CD14-positive monocyte (primary cell): Measurements from ENCODE around the gene MST1. TPM values are rescaled to one million over a fixed set of nuclear protein-coding genes. Genes with fewer than 3 reads are reported as not detected.

Source experiments
- DNase-seq, 3 donors: peaks; one replicate each; pipeline ENCODE4 v3.0.0-alpha.2; 2011 to 2022
- H2AFZ ChIP-seq: 2 replicates; pipeline ENCODE4 v1.6.0; 2012; ENCODE audit warnings: mild to moderate bottlenecking, low read depth, low read length, inconsistent platforms; ENCODE audit not compliant: insufficient read depth, poor library complexity, severe bottlenecking
- H3K27ac ChIP-seq, 2 donors: 1 replicate in 1 of 2; 2 replicates in 1 of 2; pipeline ENCODE4 v1.5.1; 2012 to 2013; ENCODE audit warnings: low read length in 2 of 2, control low read depth in 1 of 2, inconsistent platforms in 1 of 2, low read depth in 1 of 2, mild to moderate bottlenecking in 1 of 2
- H3K27me3 ChIP-seq, 2 donors: one replicate each; pipeline versions ENCODE4 v1.6.0 to v1.6.1; 2011 to 2013; ENCODE audit warnings: low read length in 2 of 2; ENCODE audit not compliant: control insufficient read depth in 2 of 2, insufficient read depth in 2 of 2
- H3K36me3 ChIP-seq, 2 donors: replicated peaks in 1 of 2; 1 replicate in 1 of 2; 2 replicates in 1 of 2; pipeline versions ENCODE4 v1.5.1 to v1.6.1; 2012 to 2013; ENCODE audit warnings: low read length in 2 of 2, control low read depth in 1 of 2, inconsistent platforms in 1 of 2, mild to moderate bottlenecking in 1 of 2; ENCODE audit not compliant: insufficient read depth in 2 of 2, control insufficient read depth in 1 of 2
- H3K4me1 ChIP-seq, 2 donors: 1 replicate in 1 of 2; 2 replicates in 1 of 2; pipeline versions ENCODE4 v1.5.1 to v1.6.1; 2012 to 2013; ENCODE audit warnings: low read length in 2 of 2, control low read depth in 1 of 2, inconsistent platforms in 1 of 2, mild to moderate bottlenecking in 1 of 2, moderate library complexity in 1 of 2; ENCODE audit not compliant: insufficient read depth in 2 of 2, control insufficient read depth in 1 of 2
- H3K4me2 ChIP-seq: replicated peaks from 2 replicates; pipeline ENCODE3; 2012; ENCODE audit warnings: low read length, moderate library complexity, mild to moderate bottlenecking; ENCODE audit not compliant: poor library complexity, severe bottlenecking; ENCODE audit errors: extremely low read depth
- H3K4me3 ChIP-seq, 3 experiments: fragments of 200-600 bp in 1 of 3; sonication (generic) in 1 of 3; replicated peaks in 1 of 3; 1 replicate in 2 of 3; 2 replicates in 1 of 3; pipeline ENCODE4 v1.5.1; 2011 to 2013; ENCODE audit warnings: low read length in 3 of 3, mild to moderate bottlenecking in 3 of 3, control low read depth in 2 of 3, low read depth in 2 of 3, inconsistent platforms in 1 of 3, moderate library complexity in 1 of 3
- H3K79me2 ChIP-seq: 2 replicates; pipeline ENCODE4 v1.6.0; 2012; ENCODE audit warnings: mild to moderate bottlenecking, control low read depth, inconsistent platforms, low read length, moderate library complexity; ENCODE audit not compliant: insufficient read depth
- H3K9ac ChIP-seq: 2 replicates; pipeline ENCODE4 v1.6.0; 2017; ENCODE audit warnings: low read length, mild to moderate bottlenecking; ENCODE audit not compliant: insufficient read depth, poor library complexity, severe bottlenecking
- H3K9me3 ChIP-seq, 2 donors: replicated peaks in 1 of 2; 1 replicate in 1 of 2; 2 replicates in 1 of 2; pipeline versions ENCODE4 v1.5.1 to v1.6.1; 2012 to 2013; ENCODE audit warnings: low read length in 2 of 2, control low read depth in 1 of 2; ENCODE audit not compliant: control insufficient read depth in 1 of 2, insufficient read depth in 1 of 2
- H4K20me1 ChIP-seq: 2 replicates; pipeline ENCODE4 v1.6.0; 2012; ENCODE audit warnings: mild to moderate bottlenecking, low read length, control low read depth, moderate library complexity; ENCODE audit not compliant: insufficient read depth
- H3K27ac Mint-ChIP-seq, 7 donors: one replicate each; pipeline ENCODE4 v1.8.0; 2020; ENCODE audit warnings: mild to moderate bottlenecking in 7 of 7, mixed read lengths in 7 of 7, moderate library complexity in 6 of 7, inconsistent platforms in 2 of 7
- H3K27me3 Mint-ChIP-seq, 3 donors: one replicate each; pipeline ENCODE4 v1.8.0; 2021 to 2022; ENCODE audit warnings: low read depth in 3 of 3, mild to moderate bottlenecking in 3 of 3, mixed read lengths in 3 of 3, moderate library complexity in 3 of 3, inconsistent platforms in 1 of 3
- H3K36me3 Mint-ChIP-seq, 2 donors: one replicate each; pipeline ENCODE4 v1.8.0; 2020; ENCODE audit warnings: mixed read lengths in 2 of 2, inconsistent platforms in 1 of 2, mild to moderate bottlenecking in 1 of 2
- H3K4me1 Mint-ChIP-seq: one replicate; pipeline ENCODE4 v1.8.0; 2020; ENCODE audit warnings: mild to moderate bottlenecking, mixed read lengths
- H3K4me3 Mint-ChIP-seq, 2 donors: one replicate each; pipeline ENCODE4 v1.8.0; 2020; ENCODE audit warnings: mild to moderate bottlenecking in 2 of 2, mixed read lengths in 2 of 2, moderate library complexity in 1 of 2
- H3K9me3 Mint-ChIP-seq, 7 donors: one replicate each; pipeline ENCODE4 v1.8.0; 2020 to 2022; ENCODE audit warnings: mixed read lengths in 7 of 7, mild to moderate bottlenecking in 6 of 7, moderate library complexity in 6 of 7, inconsistent platforms in 2 of 7
- CTCF ChIP-seq: fragments of 200-600 bp; IDR thresholded peaks from one replicate; pipeline ENCODE4 v1.8.0; 2022; ENCODE audit warnings: antibody characterized with exemption, mild to moderate bottlenecking
- WGBS: methylation state at CpG from one replicate; pipeline ENCODE4 v1.1.5; 2013; ENCODE audit warnings: missing lambda C conversion rate; ENCODE audit not compliant: insufficient coverage; 5-methylcytosine and 5-hydroxymethylcytosine counted together
- intact Hi-C, 2 donors: fragments of 100-400 bp; cut with micrococcal nuclease; formaldehyde crosslinking; loops; one replicate each; pipeline versions ENCODE4 v1.15.0 to v1.15.1; 2023
- polyA plus RNA-seq, 3 donors: library from polyadenylated mRNA; depleted of rRNA in 1 of 3; unstranded in 2 of 3; stranded (reverse) in 1 of 3; fragments of 300-500 nt in 2 of 3; fragments of >200 nt in 1 of 3; fragmentation: Illumina TruSeq in 2 of 3; gene quantifications; 1 replicate in 2 of 3; 2 replicates in 1 of 3; pipeline ENCODE4 v1.2.3, GENCODE V29; 2012 to 2021

Gene MST1
- polyA plus RNA-seq, 3 donors, result 0.28 to 17.8 TPM; not detected in 1

- no peaks in the 10 kb centered on the region for H3K9me3 ChIP-seq
- Mint-ChIP-seq H3K9me3 (peaks cover 0 to 2% (median 0%) of the 10 kb centered on the region in 7 donors), H3K27me3 (peaks cover 0 to 10% (median 3%) of the 10 kb centered on the region in 3 donors), H3K36me3 (no peaks in the 10 kb centered on the region), H3K4me3 (no peak overlapping the region), H3K4me1 (no peaks in the 10 kb centered on the region), H3K27ac (no peak overlapping the region)
- H3K27ac ChIP-seq, result no peak overlapping the region
- 83% methylated on average over 7 of the region's 8 CpGs for WGBS
- no peaks in the 10 kb centered on the region for H3K79me2 ChIP-seq
- no peak overlapping the region for H3K4me2 ChIP-seq
- H3K4me3 ChIP-seq, result no peak overlapping the region
- no peaks in the 10 kb centered on the region for H3K4me1 ChIP-seq
- H3K27me3 ChIP-seq, result no peaks in the 10 kb centered on the region
- no peaks in the 10 kb centered on the region for H4K20me1 ChIP-seq
- TF ChIP-seq CTCF, result no peak
- no peak overlapping the region for H2AFZ ChIP-seq
- intact Hi-C loops, result no loop called here
- H3K9ac ChIP-seq, result no peak overlapping the region
- DNase-seq, result no peak
- H3K36me3 ChIP-seq, result no peaks in the 10 kb centered on the region
Measured at GRCh38 chr3:49644684-49645083, 44.6 kb downstream of the MST1 start.

GRCh38 chr3:49642708-49643145 is 46.5 kb downstream of the MST1 start:
- H3K4me3 ChIP-seq, result no peak overlapping the region
- intact Hi-C loops, result no loop called here
- no peak for TF ChIP-seq CTCF
- no peak overlapping the region for H3K27ac Mint-ChIP-seq
- H3K36me3 ChIP-seq, result no peaks in the 10 kb centered on the region
- H3K4me1 ChIP-seq, result no peaks in the 10 kb centered on the region
- H2AFZ ChIP-seq, result no peak overlapping the region
- H3K4me1 Mint-ChIP-seq, result peaks cover 3% of the 10 kb centered on the region
- 95% methylated on average over 8 of the region's 9 CpGs for WGBS
- no peak overlapping the region for H3K4me3 Mint-ChIP-seq
- H3K27me3 Mint-ChIP-seq, result peaks cover 0 to 10% (median 3%) of the 10 kb centered on the region in 3 donors
- no peak overlapping the region for H3K9ac ChIP-seq
- DNase-seq, result no peak
- H3K79me2 ChIP-seq, result no peaks in the 10 kb centered on the region
- H3K36me3 Mint-ChIP-seq, result no peaks in the 10 kb centered on the region
- H3K27ac ChIP-seq, result no peak overlapping the region
- no peak overlapping the region for H3K4me2 ChIP-seq
- H3K27me3 ChIP-seq, result no peaks in the 10 kb centered on the region
- no peaks in the 10 kb centered on the region for H3K9me3 ChIP-seq
- H3K9me3 Mint-ChIP-seq, result peaks cover 0 to 2% (median 0%) of the 10 kb centered on the region in 7 donors
- no peaks in the 10 kb centered on the region for H4K20me1 ChIP-seq
